ENCODE data around the gene C2orf81.

DNA sequence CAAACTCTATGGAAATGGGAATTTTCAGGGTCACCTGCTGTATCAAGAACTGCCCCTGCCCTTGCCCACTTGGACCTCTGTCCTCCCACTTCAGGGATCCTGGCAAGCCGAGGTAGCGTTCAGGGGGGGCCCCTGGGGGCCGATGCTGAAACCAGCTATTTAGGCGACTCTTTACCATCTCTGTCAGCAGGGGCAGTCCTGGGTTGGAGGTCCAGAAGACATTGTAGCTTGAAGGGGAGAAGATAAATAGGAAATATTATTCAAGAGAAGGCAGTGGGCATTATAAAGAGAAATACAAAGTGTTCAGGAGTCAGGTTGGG lies 41.3 kb upstream of the C2orf81 start:
- TF ChIP-seq, protein P1, sequence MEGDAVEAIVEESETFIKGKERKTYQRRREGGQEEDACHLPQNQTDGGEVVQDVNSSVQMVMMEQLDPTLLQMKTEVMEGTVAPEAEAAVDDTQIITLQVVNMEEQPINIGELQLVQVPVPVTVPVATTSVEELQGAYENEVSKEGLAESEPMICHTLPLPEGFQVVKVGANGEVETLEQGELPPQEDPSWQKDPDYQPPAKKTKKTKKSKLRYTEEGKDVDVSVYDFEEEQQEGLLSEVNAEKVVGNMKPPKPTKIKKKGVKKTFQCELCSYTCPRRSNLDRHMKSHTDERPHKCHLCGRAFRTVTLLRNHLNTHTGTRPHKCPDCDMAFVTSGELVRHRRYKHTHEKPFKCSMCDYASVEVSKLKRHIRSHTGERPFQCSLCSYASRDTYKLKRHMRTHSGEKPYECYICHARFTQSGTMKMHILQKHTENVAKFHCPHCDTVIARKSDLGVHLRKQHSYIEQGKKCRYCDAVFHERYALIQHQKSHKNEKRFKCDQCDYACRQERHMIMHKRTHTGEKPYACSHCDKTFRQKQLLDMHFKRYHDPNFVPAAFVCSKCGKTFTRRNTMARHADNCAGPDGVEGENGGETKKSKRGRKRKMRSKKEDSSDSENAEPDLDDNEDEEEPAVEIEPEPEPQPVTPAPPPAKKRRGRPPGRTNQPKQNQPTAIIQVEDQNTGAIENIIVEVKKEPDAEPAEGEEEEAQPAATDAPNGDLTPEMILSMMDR (conservative IDR thresholded peaks at IDR 0.05; ENCODE audit: low read depth, low read length): no peak
- no peak for TF ChIP-seq EZH2 (IDR thresholded peaks at IDR 0.05; ENCODE audit: low read length, unreplicated experiment)
